Tibial nerve (tissue), 4 donors: ENCODE measurements around the gene NAGK. TPM values are rescaled to one million over a fixed set of nuclear protein-coding genes. Genes with fewer than 3 reads are reported as not detected.

Experiments
- DNase-seq, 2 donors: peaks; one replicate each; pipeline ENCODE4 v3.0.0-alpha.2; 2019; ENCODE audit warnings: low spot score in 2 of 2
- H3K27ac ChIP-seq, 4 donors: fragments of 200-600 bp; sonication (generic) in 3 of 4; one replicate each; pipeline ENCODE4 v1.5.1; 2017 to 2019; ENCODE audit warnings: mild to moderate bottlenecking in 1 of 4
- H3K27me3 ChIP-seq, 2 donors: fragments of 200-600 bp; sonication (generic) in 1 of 2; one replicate each; pipeline versions ENCODE4 v1.5.1 to v1.6.0; 2017 to 2019
- H3K36me3 ChIP-seq, 3 donors: fragments of 200-600 bp; sonication (generic); one replicate each; pipeline ENCODE4 v1.5.1; 2018 to 2019
- H3K4me1 ChIP-seq, 4 donors: fragments of 200-600 bp; sonication (generic) in 3 of 4; one replicate each; pipeline ENCODE4 v1.5.1; 2017 to 2019
- H3K4me3 ChIP-seq, 4 donors: fragments of 200-600 bp; sonication (generic) in 3 of 4; one replicate each; pipeline ENCODE4 v1.5.1; 2017 to 2019; ENCODE audit warnings: mild to moderate bottlenecking in 1 of 4, moderate library complexity in 1 of 4
- H3K9me3 ChIP-seq, 4 donors: fragments of 200-600 bp; sonication (generic) in 3 of 4; one replicate each; pipeline ENCODE4 v1.5.1; 2017 to 2019
- CTCF ChIP-seq, 5 experiments: fragments of 200-600 bp in 3 of 5; fragments of 450-650 bp in 2 of 5; sonication (generic) in 3 of 5; IDR thresholded peaks; one replicate each; pipeline ENCODE4 v1.5.1; 2016 to 2019; ENCODE audit warnings: antibody characterized with exemption in 5 of 5, mild to moderate bottlenecking in 3 of 5, moderate library complexity in 2 of 5
- EP300 ChIP-seq, 2 donors: sonication (generic); formaldehyde crosslinking; IDR thresholded peaks; one replicate each; pipeline ENCODE4 v1.6.1; 2017; ENCODE audit warnings: antibody characterized with exemption in 2 of 2, mild to moderate bottlenecking in 1 of 2
- POLR2A ChIP-seq, 2 donors: fragments of 450-650 bp; IDR thresholded peaks; one replicate each; pipeline ENCODE4 v1.6.1; 2017; ENCODE audit warnings: antibody characterized with exemption in 2 of 2, mild to moderate bottlenecking in 2 of 2, moderate library complexity in 2 of 2
- WGBS, 2 donors: methylation state at CpG; one replicate each; pipeline ENCODE4 v1.1.5; 2018; 5-methylcytosine and 5-hydroxymethylcytosine counted together
- total RNA-seq, 4 donors: library from RNA; depleted of rRNA; stranded (reverse); fragments of >200 nt; gene quantifications; one replicate each; pipeline ENCODE4 v1.1.0, GENCODE V29; 2016

The NAGK gene
- total RNA-seq, 4 donors from 2014 or later = 40.6 to 113 (median 65.5) TPM

GRCh38 chr2:71067567-71068217 is 756 bp upstream of the NAGK start:
- H3K9me3 ChIP-seq = no peaks in the 10 kb centered on the region
- H3K36me3 ChIP-seq = peaks cover 0 to 6% (median 0%) of the 10 kb centered on the region in 3 donors
- TF ChIP-seq CTCF (IDR thresholded peaks at IDR 0.05) (no peak), EP300 (IDR thresholded peaks at IDR 0.05) (no peak), POLR2A (IDR thresholded peaks at IDR 0.05) (no peak)
- 3 to 4% methylated on average over 26 of the region's 26 CpGs for WGBS, 2 donors
- peaks cover 0 to 39% (median 22%) of the 10 kb centered on the region in 4 donors for H3K4me1 ChIP-seq
- peak overlapping the region; percentile 93 to 98 (median 96) for H3K27ac ChIP-seq
- peak overlapping the region; percentile 65 to 75 (median 71) for H3K4me3 ChIP-seq
- DNase-seq = no peak
- H3K27me3 ChIP-seq = no peaks in the 10 kb centered on the region

- no peaks in the 10 kb centered on the region for H3K27me3 ChIP-seq
- peaks cover 0 to 23% (median 0%) of the 10 kb centered on the region in 3 donors for H3K36me3 ChIP-seq
- H3K4me1 ChIP-seq = peaks cover 0 to 39% (median 26%) of the 10 kb centered on the region in 4 donors
- TF ChIP-seq CTCF (IDR thresholded peaks at IDR 0.05) (no peak), POLR2A (IDR thresholded peaks at IDR 0.05) (no peak), EP300 (IDR thresholded peaks at IDR 0.05) (no peak)
- 33 to 37% methylated on average over 5 of the region's 5 CpGs for WGBS, 2 donors
- no peaks in the 10 kb centered on the region for H3K9me3 ChIP-seq
- no peak for DNase-seq
- peak overlapping the region; percentile 65 to 75 (median 71) for H3K4me3 ChIP-seq
- H3K27ac ChIP-seq = peak overlapping the region in 3 of 4 donors; percentile 96 to 98 (median 96)
Observed at GRCh38 chr2:71069376-71069775, 928 bp downstream of the NAGK start.

GRCh38 chr2:71070294-71071093 is 2.0 kb downstream of the NAGK start:
- peak overlapping the region in 3 of 4 donors; percentile 43 to 96 (median 61) for H3K27ac ChIP-seq
- no peak for DNase-seq
- peaks cover 0 to 39% (median 26%) of the 10 kb centered on the region in 4 donors for H3K4me1 ChIP-seq
- H3K9me3 ChIP-seq = no peaks in the 10 kb centered on the region
- TF ChIP-seq CTCF (IDR thresholded peaks at IDR 0.05) = peak in 2 of 5 experiments; percentile 17 to 18
- TF ChIP-seq POLR2A (IDR thresholded peaks at IDR 0.05) = no peak
- 54 to 56% methylated on average over 10 of the region's 10 CpGs for WGBS, 2 donors
- peak overlapping the region in 1 of 4 donors; percentile 73 for H3K4me3 ChIP-seq
- no peaks in the 10 kb centered on the region for H3K27me3 ChIP-seq
- peaks cover 0 to 34% (median 0%) of the 10 kb centered on the region in 3 donors for H3K36me3 ChIP-seq

- peaks cover 0 to 48% (median 0%) of the 10 kb centered on the region in 3 donors for H3K36me3 ChIP-seq
- DNase-seq = peak in 1 of 2 donors; percentile 43
- WGBS, 2 donors = 74 to 80% methylated on average over 14 of the region's 14 CpGs
- H3K9me3 ChIP-seq = no peaks in the 10 kb centered on the region
- H3K27me3 ChIP-seq = no peaks in the 10 kb centered on the region
- peaks cover 0 to 39% (median 26%) of the 10 kb centered on the region in 4 donors for H3K4me1 ChIP-seq
- peak in 1 of 2 donors; percentile 51 for TF ChIP-seq EP300 (IDR thresholded peaks at IDR 0.05)
- no peak for TF ChIP-seq CTCF (IDR thresholded peaks at IDR 0.05)
- TF ChIP-seq POLR2A (IDR thresholded peaks at IDR 0.05) = no peak
- H3K4me3 ChIP-seq = no peak overlapping the region
- H3K27ac ChIP-seq = peak overlapping the region in 3 of 4 donors; percentile 49 to 96 (median 60)
Observed at GRCh38 chr2:71071681-71072398, 3.4 kb downstream of the NAGK start.
